IMR-90 (cell line): ENCODE measurements around the gene NPR2. TPM values are rescaled to one million over a fixed set of nuclear protein-coding genes. Genes with fewer than 3 reads are reported as not detected.
A peak's percentile ranks its signal among the peaks of the same experiment; 100 is the strongest.

Experiments used
- ATAC-seq: fragments of 200-7000 bp; cut with Tn5 transposase; 2 replicates; pipeline ENCODE4 v1.9.1; 2020; ENCODE audit warnings: low read depth, mild to moderate bottlenecking, moderate library complexity
- BruUV-seq: library from RNA; stranded (reverse); fragments of 400-500 nt; replicated peaks from 2 replicates; lab custom pipeline; 2021; lab: Mats Ljungman, UMichigan
- CTCF ChIA-PET: fragments of 300-600 bp; formaldehyde crosslinking; extraction: SDS; loops from one replicate; lab custom pipeline; 2021; ENCODE audit warnings: antibody characterized with exemption; lab: Yijun Ruan, JAX
- POLR2A ChIA-PET: fragments of 300-600 bp; sonication (Branson Sonifier 250); formaldehyde crosslinking; loops from one replicate; lab custom pipeline; 2022; ENCODE audit warnings: antibody characterized with exemption; ENCODE audit not compliant: unreplicated experiment; lab: Charles Lee
- DNase-seq: peaks from one replicate; pipeline ENCODE4 v3.0.0; 2013
- H2AFZ ChIP-seq: replicated peaks from 2 replicates; pipeline ENCODE3; 2013; ENCODE audit warnings: low read length, mild to moderate bottlenecking; ENCODE audit not compliant: poor library complexity
- H2AK5ac ChIP-seq: 2 replicates; pipeline ENCODE4 v1.6.1; 2013; ENCODE audit warnings: low read depth, low read length, inconsistent platforms
- H2AK9ac ChIP-seq: replicated peaks from 2 replicates; pipeline ENCODE3; 2013; ENCODE audit warnings: mild to moderate bottlenecking, low read depth, low read length, moderate library complexity; ENCODE audit not compliant: poor library complexity
- H2BK120ac ChIP-seq: 2 replicates; pipeline ENCODE4 v1.6.1; 2013; ENCODE audit warnings: low read depth, low read length, inconsistent platforms
- H2BK15ac ChIP-seq: 3 replicates; pipeline ENCODE4 v1.6.1; 2013; ENCODE audit warnings: low read depth, low read length, inconsistent platforms
- H2BK20ac ChIP-seq: 2 replicates; pipeline ENCODE4 v1.6.1; 2013; ENCODE audit warnings: low read depth, mild to moderate bottlenecking, inconsistent platforms, low read length, moderate library complexity
- H2BK5ac ChIP-seq: 2 replicates; pipeline ENCODE4 v1.6.1; 2013; ENCODE audit warnings: mild to moderate bottlenecking, low read depth, low read length, inconsistent platforms; ENCODE audit not compliant: poor library complexity, severe bottlenecking
- H3K14ac ChIP-seq: replicated peaks from 2 replicates; pipeline ENCODE4 v1.6.1; 2013; ENCODE audit warnings: low read depth, low read length, inconsistent platforms
- H3K18ac ChIP-seq: 2 replicates; pipeline ENCODE4 v1.6.1; 2013; ENCODE audit warnings: low read depth, low read length, control low read depth
- H3K23ac ChIP-seq: 2 replicates; pipeline ENCODE4 v1.6.1; 2013; ENCODE audit warnings: low read depth, low read length, inconsistent platforms
- H3K27ac ChIP-seq: 2 replicates; pipeline ENCODE4 v1.5.1; 2013; ENCODE audit warnings: mild to moderate bottlenecking, control low read depth, low read length; ENCODE audit not compliant: insufficient read depth
- H3K27me3 ChIP-seq: 2 replicates; pipeline ENCODE4 v1.6.1; 2013; ENCODE audit warnings: low read length; ENCODE audit not compliant: control insufficient read depth, insufficient read depth
- H3K36me3 ChIP-seq: 2 replicates; pipeline ENCODE4 v1.6.1; 2013; ENCODE audit warnings: low read length, mixed read lengths; ENCODE audit not compliant: control insufficient read depth, insufficient read depth
- H3K4ac ChIP-seq: 2 replicates; pipeline ENCODE4 v1.6.1; 2013; ENCODE audit warnings: low read depth, low read length, inconsistent platforms
- H3K4me1 ChIP-seq: 2 replicates; pipeline ENCODE4 v1.6.1; 2013; ENCODE audit warnings: low read length, mixed read lengths; ENCODE audit not compliant: control insufficient read depth, insufficient read depth
- H3K4me2 ChIP-seq: 2 replicates; pipeline ENCODE4 v1.6.1; 2013; ENCODE audit warnings: low read depth, mild to moderate bottlenecking, control low read depth, low read length, moderate library complexity
- H3K4me3 ChIP-seq: 2 replicates; pipeline ENCODE4 v1.5.1; 2013; ENCODE audit warnings: low read depth, mild to moderate bottlenecking, control low read depth, low read length, moderate library complexity; ENCODE audit not compliant: insufficient read depth
- H3K56ac ChIP-seq: 2 replicates; pipeline ENCODE4 v1.6.1; 2013; ENCODE audit warnings: low read length, inconsistent platforms; ENCODE audit not compliant: insufficient read depth; ENCODE audit errors: extremely low read depth
- H3K79me1 ChIP-seq, 2 experiments: 2 replicates each; pipeline ENCODE4 v1.6.1; 2013; ENCODE audit warnings: low read length in 2 of 2, inconsistent platforms in 1 of 2, low read depth in 1 of 2
- H3K9ac ChIP-seq: 2 replicates; pipeline ENCODE4 v1.6.1; 2013; ENCODE audit warnings: low read depth, low read length, control low read depth
- H3K9me1 ChIP-seq: 2 replicates; pipeline ENCODE4 v1.6.1; 2013; ENCODE audit warnings: low read length, inconsistent platforms; ENCODE audit not compliant: insufficient read depth
- H3K9me3 ChIP-seq: 2 replicates; pipeline ENCODE4 v1.6.1; 2013; ENCODE audit warnings: low read length; ENCODE audit not compliant: control insufficient read depth, insufficient read depth
- H4K20me1 ChIP-seq: 2 replicates; pipeline ENCODE4 v1.6.1; 2013; ENCODE audit warnings: low read length, inconsistent platforms; ENCODE audit not compliant: insufficient read depth
- H4K5ac ChIP-seq: 2 replicates; pipeline ENCODE4 v1.6.1; 2013; ENCODE audit warnings: mild to moderate bottlenecking, low read depth, low read length, control low read depth
- H4K8ac ChIP-seq, 2 experiments: 2 replicates each; pipeline ENCODE4 v1.6.1; 2013; ENCODE audit warnings: low read depth in 2 of 2, low read length in 2 of 2, control low read depth in 1 of 2, inconsistent platforms in 1 of 2
- H4K91ac ChIP-seq: 2 replicates; pipeline ENCODE4 v1.6.1; 2013; ENCODE audit warnings: low read depth, low read length, inconsistent platforms; ENCODE audit not compliant: insufficient read depth
- BHLHE40 ChIP-seq: fragments of 150-350 bp; IDR thresholded peaks from 2 replicates; pipeline ENCODE4 v1.6.1; 2016; ENCODE audit warnings: mild to moderate bottlenecking, low read depth, low read length
- CEBPB ChIP-seq: IDR thresholded peaks from 2 replicates; pipeline ENCODE4 v1.6.1; 2012; ENCODE audit warnings: low read depth, low read length, improper control_type of control experiment
- CHD1 ChIP-seq: IDR thresholded peaks from 2 replicates; pipeline ENCODE4 v1.6.1; 2012; ENCODE audit warnings: low read depth, low read length, improper control_type of control experiment
- CTCF ChIP-seq: conservative IDR thresholded peaks from 2 replicates; pipeline ENCODE4 v1.5.1; 2012; ENCODE audit warnings: mild to moderate bottlenecking, low read depth, low read length, improper control_type of control experiment
- ELK1 ChIP-seq: fragments of 150-350 bp; IDR thresholded peaks from 2 replicates; pipeline ENCODE4 v1.6.1; 2016; ENCODE audit warnings: low read depth, mild to moderate bottlenecking, low read length, moderate library complexity, borderline replicate concordance
- FOS ChIP-seq: fragments of 150-350 bp; IDR thresholded peaks from 2 replicates; pipeline ENCODE4 v1.6.1; 2016; ENCODE audit warnings: low read depth, low read length
- MAFK ChIP-seq: IDR thresholded peaks from 2 replicates; pipeline ENCODE4 v1.6.1; 2012; ENCODE audit warnings: low read depth, low read length, improper control_type of control experiment
- MAZ ChIP-seq: IDR thresholded peaks from 2 replicates; pipeline ENCODE4 v1.6.1; 2012; ENCODE audit warnings: low read depth, mild to moderate bottlenecking, low read length, improper control_type of control experiment, moderate library complexity, borderline replicate concordance
- MXI1 ChIP-seq: IDR thresholded peaks from 2 replicates; pipeline ENCODE4 v1.6.1; 2012; ENCODE audit warnings: low read depth, mild to moderate bottlenecking, low read length, moderate library complexity, borderline replicate concordance
- NFE2L2 ChIP-seq: fragments of 150-350 bp; IDR thresholded peaks from 2 replicates; pipeline ENCODE4 v1.6.1; 2016; ENCODE audit warnings: low read depth, mild to moderate bottlenecking, low read length
- POLR2A ChIP-seq: IDR thresholded peaks from 2 replicates; pipeline ENCODE4 v1.6.1; 2012; ENCODE audit warnings: mild to moderate bottlenecking, low read depth, low read length
- RAD21 ChIP-seq: IDR thresholded peaks from 2 replicates; pipeline ENCODE4 v1.6.1; 2012; ENCODE audit warnings: low read length, improper control_type of control experiment
- RCOR1 ChIP-seq: IDR thresholded peaks from 2 replicates; pipeline ENCODE4 v1.6.1; 2012; ENCODE audit warnings: mild to moderate bottlenecking, low read length, improper control_type of control experiment; ENCODE audit not compliant: insufficient replicate concordance
- RFX5 ChIP-seq: IDR thresholded peaks from 2 replicates; pipeline ENCODE4 v1.8.0; 2012; ENCODE audit warnings: low read depth, mild to moderate bottlenecking, low read length, moderate library complexity
- SMC3 ChIP-seq: fragments of 150-350 bp; IDR thresholded peaks from 2 replicates; pipeline ENCODE4 v1.6.1; 2016; ENCODE audit warnings: low read depth, mild to moderate bottlenecking, antibody characterized with exemption, low read length, moderate library complexity
- USF2 ChIP-seq: fragments of 150-350 bp; IDR thresholded peaks from 2 replicates; pipeline ENCODE4 v1.6.1; 2017; ENCODE audit warnings: mild to moderate bottlenecking, antibody characterized with exemption, low read length, low read depth
- dilution Hi-C: fragments of 300-500 bp; cut with HindIII; formaldehyde crosslinking; loops from one replicate; pipeline ENCODE4 v1.14.3; 2018; ENCODE audit warnings: low sequenced_read_pairs; ENCODE audit not compliant: unreplicated experiment
- in situ Hi-C: fragments of 300-500 bp; cut with MboI; formaldehyde crosslinking; loops from 3 replicates; pipeline ENCODE4 v1.14.3; 2019; ENCODE audit warnings: low sequenced_read_pairs, inconsistent platforms, mixed read lengths
- intact Hi-C: fragments of 100-400 bp; cut with micrococcal nuclease; formaldehyde crosslinking; loops from 2 replicates; pipeline ENCODE4 v1.10.0; 2022
- polyA plus RNA-seq, 3 experiments: library from polyadenylated mRNA; depleted of rRNA; stranded (reverse); fragments of >200 nt; gene quantifications; 2 replicates each; pipeline ENCODE4 v1.2.3, GENCODE V29; 2012; ENCODE audit warnings: low replicate concordance in 1 of 3
- total RNA-seq: library from RNA; depleted of rRNA; stranded (reverse); fragments of >200 nt; gene quantifications from 2 replicates; pipeline ENCODE4 v1.2.3, GENCODE V29; 2012

NPR2 gene
- total and polyA plus RNA-seq, 2 of the 4 experiments (the other 2 are of a cell fraction): 5.2 to 35.7 TPM

GRCh38 chr9:35795695-35796094, 4.3 kb downstream of the NPR2 start:
- no peak overlapping the region for H3K18ac ChIP-seq
- H3K56ac ChIP-seq: no peak overlapping the region
- H3K27ac ChIP-seq: no peak overlapping the region
- in situ Hi-C loops: no loop called here
- TF ChIP-seq MAZ: no peak
- no peak for TF ChIP-seq RAD21
- no peak for TF ChIP-seq CHD1
- TF ChIP-seq MXI1: no peak
- no peak for TF ChIP-seq NFE2L2
- no peak for TF ChIP-seq FOS
- no peak for TF ChIP-seq CTCF
- TF ChIP-seq SMC3: no peak
- TF ChIP-seq BHLHE40: no peak
- no peak for TF ChIP-seq ELK1
- TF ChIP-seq RCOR1: no peak
- no peak for TF ChIP-seq POLR2A
- TF ChIP-seq CEBPB: no peak
- TF ChIP-seq RFX5: no peak
- TF ChIP-seq USF2: no peak
- TF ChIP-seq MAFK: no peak
- H3K4me1 ChIP-seq: peaks cover 25% of the 10 kb centered on the region
- no peak overlapping the region; the same call in 1 of the 2 replicates for H2BK120ac ChIP-seq
- H3K9me3 ChIP-seq: no peaks in the 10 kb centered on the region
- peak overlapping the region; percentile 55; the same call in 1 of the 2 replicates for H3K14ac ChIP-seq
- no peak overlapping the region for H2BK5ac ChIP-seq
- no peaks in the 10 kb centered on the region for H4K20me1 ChIP-seq
- H3K79me1 ChIP-seq: peaks cover 27 to 67% of the 10 kb centered on the region in 2 experiments
- no peak overlapping the region for H2AK9ac ChIP-seq
- no peak overlapping the region for H4K91ac ChIP-seq
- peak; percentile 22 for DNase-seq
- no peak overlapping the region for H3K4me2 ChIP-seq
- POLR2A ChIA-PET: interaction anchor here (1.3 kb wide), 1 partner anchor 16 kb away, joined by 4 read pairs; the partner anchor contains the start of gene SPAG8
- no peak overlapping the region for H2AK5ac ChIP-seq
- H3K23ac ChIP-seq: peak overlapping the region; percentile 29; the same call in 1 of the 2 replicates
- no TSS peak for BruUV-seq
- H2BK15ac ChIP-seq: no peak overlapping the region; the same call in 2 of the 3 replicates
- intact Hi-C loops: no loop called here
- H3K9me1 ChIP-seq: peaks cover 54% of the 10 kb centered on the region
- dilution Hi-C loops: no loop called here
- no peak overlapping the region for H3K4ac ChIP-seq
- no peak overlapping the region for H3K4me3 ChIP-seq
- H2BK20ac ChIP-seq: 0 out of 2 replicates have a peak overlapping the region, but pooled peaks have one; percentile 24
- no peak overlapping the region for H2AFZ ChIP-seq
- H3K9ac ChIP-seq: no peak overlapping the region
- H3K36me3 ChIP-seq: peaks cover 9% of the 10 kb centered on the region
- CTCF ChIA-PET: interaction anchor here (0.5 to 1.0 kb wide), 2 partner anchors 31 to 372 kb away, joined by 3 read pairs; no protein-coding TSS in a partner anchor
- ATAC-seq: no peak
- H4K5ac ChIP-seq: no peak overlapping the region
- no peak overlapping the region for H4K8ac ChIP-seq
- H3K27me3 ChIP-seq: no peaks in the 10 kb centered on the region
